HepG2 (cell line): ENCODE results near the gene RBM34. TPM values are rescaled to one million over a fixed set of nuclear protein-coding genes. Genes with fewer than 3 reads are reported as not detected.
A peak's percentile ranks its signal among the peaks of the same experiment; 100 is the strongest.
"Not testable (repeated sequence)": the region's sequence is repeated elsewhere in the genome, so short reads cannot be mapped to it uniquely, and the experiment has no call there.

Source experiments
- ATAC-seq: fragments of 200-7000 bp; cut with Tn5 transposase; 3 replicates; pipeline ENCODE4 v1.9.1; 2020; ENCODE audit warnings: mild to moderate bottlenecking, moderate library complexity
- BruUV-seq: library from RNA; stranded (reverse); fragments of 400-500 nt; replicated peaks from 2 replicates; lab custom pipeline; 2021; lab: Mats Ljungman, UMichigan
- CTCF ChIA-PET: fragments of 300-600 bp; formaldehyde crosslinking; extraction: SDS; loops from one replicate; lab custom pipeline; 2021; ENCODE audit warnings: low total read pairs, inconsistent platforms, low intra/inter-chr PET ratio; lab: Yijun Ruan, JAX
- POLR2A ChIA-PET: fragments of 350-600 bp; sonication (Branson Sonifier 250); formaldehyde crosslinking; loops from one replicate; lab custom pipeline; 2020; ENCODE audit warnings: antibody characterized with exemption, inconsistent platforms; lab: Yijun Ruan, JAX
- DNase-seq: peaks from one replicate; pipeline ENCODE4 v3.0.0-alpha.2; 2015; ENCODE audit warnings: low spot score
- FAIRE-seq: peaks from 3 replicates; lab custom pipeline; 2011; peaks lifted over from hg19 to GRCh38; lab: Jason Lieb, UNC
- H2AFZ ChIP-seq: one replicate; pipeline ENCODE4 v1.6.1; 2011; ENCODE audit warnings: low read length, inconsistent platforms
- H3K27ac ChIP-seq: fragments of 300-600 bp; 3 replicates; pipeline ENCODE4 v1.8.0; 2011; ENCODE audit warnings: mixed run types, mild to moderate bottlenecking, mixed read lengths, low read length, inconsistent platforms; ENCODE audit not compliant: insufficient read depth; ENCODE audit errors: extremely low read length
- H3K27me3 ChIP-seq, 2 experiments: fragments of 200-600 bp in 1 of 2; 2 replicates in 1 of 2; 3 replicates in 1 of 2; pipeline versions ENCODE4 v1.6.0 to v1.8.0; 2011; ENCODE audit warnings: low read length in 2 of 2, mild to moderate bottlenecking in 2 of 2, moderate library complexity in 2 of 2, inconsistent platforms in 1 of 2; ENCODE audit not compliant: insufficient read depth in 2 of 2, control insufficient read depth in 1 of 2
- H3K36me3 ChIP-seq, 2 experiments: fragments of 200-600 bp in 1 of 2; replicated peaks in 1 of 2; 2 replicates in 1 of 2; 3 replicates in 1 of 2; pipeline versions ENCODE4 v1.5.1 to v1.8.0; 2011; ENCODE audit warnings: low read length in 2 of 2, inconsistent platforms in 1 of 2; ENCODE audit not compliant: insufficient read depth in 2 of 2, control insufficient read depth in 1 of 2
- H3K4me1 ChIP-seq: 2 replicates; pipeline ENCODE4 v1.5.1; 2012; ENCODE audit warnings: low read length, inconsistent platforms; ENCODE audit not compliant: insufficient read depth
- H3K4me2 ChIP-seq: 2 replicates; pipeline ENCODE4 v1.6.0; 2011; ENCODE audit warnings: low read depth, low read length, inconsistent platforms
- H3K4me3 ChIP-seq, 3 experiments: fragments of 200-600 bp in 1 of 3; sonication (generic), shearing (Covaris generic) in 1 of 3; replicated peaks in 1 of 3; 2 replicates each; pipeline ENCODE4 v1.5.1; 2011 to 2016; ENCODE audit warnings: low read length in 3 of 3, inconsistent platforms in 2 of 3, low read depth in 2 of 3, mild to moderate bottlenecking in 2 of 3, control low read depth in 1 of 3, mixed read lengths in 1 of 3; ENCODE audit not compliant: insufficient read depth in 1 of 3
- H3K79me2 ChIP-seq: one replicate; pipeline ENCODE4 v1.6.1; 2011; ENCODE audit warnings: low read length, inconsistent platforms; ENCODE audit not compliant: insufficient read depth
- H3K9ac ChIP-seq: 2 replicates; pipeline ENCODE4 v1.6.0; 2011; ENCODE audit warnings: mild to moderate bottlenecking, low read depth, low read length, inconsistent platforms; ENCODE audit not compliant: insufficient read depth
- H3K9me3 ChIP-seq: 2 replicates; pipeline ENCODE4 v1.5.1; 2012; ENCODE audit warnings: mild to moderate bottlenecking, low read length
- H4K20me1 ChIP-seq: 2 replicates; pipeline ENCODE4 v1.6.0; 2011; ENCODE audit warnings: inconsistent platforms, mild to moderate bottlenecking, low read length, moderate library complexity; ENCODE audit not compliant: insufficient read depth
- CEBPG ChIP-seq: IDR thresholded peaks from 2 replicates; pipeline ENCODE4 v1.6.1; 2016
- CHD2 ChIP-seq: IDR thresholded peaks from 2 replicates; pipeline ENCODE4 v1.6.1; 2011; ENCODE audit warnings: low read depth, low read length, improper control_type of control experiment
- GATA4 ChIP-seq: sonication (generic); IDR thresholded peaks from 2 replicates; pipeline ENCODE4 v1.6.1; 2016; ENCODE audit warnings: antibody characterized with exemption, low read depth, borderline replicate concordance
- KDM5A ChIP-seq: fragments of 200-600 bp; sonication (generic); IDR thresholded peaks from 2 replicates; pipeline ENCODE4 v1.7.0; 2018; ENCODE audit warnings: antibody characterized with exemption, mild to moderate bottlenecking, low read length, borderline replicate concordance
- ZBTB38 ChIP-seq: sonication (generic); formaldehyde crosslinking; IDR thresholded peaks from 2 replicates; pipeline ENCODE4 v1.5.1; 2020; ENCODE audit warnings: mild to moderate bottlenecking, missing genetic modification reagents
- ZNF678 ChIP-seq: sonication (generic); formaldehyde crosslinking; IDR thresholded peaks from 2 replicates; pipeline ENCODE4 v1.4.0; 2020; ENCODE audit warnings: mild to moderate bottlenecking, missing genetic modification reagents
- ZSCAN31 ChIP-seq: sonication (generic); formaldehyde crosslinking; IDR thresholded peaks from 2 replicates; pipeline ENCODE4 v1.5.0; 2020; ENCODE audit warnings: low read depth, mild to moderate bottlenecking, missing genetic modification reagents
- WGBS: methylation state at CpG from one replicate; pipeline ENCODE4 v1.1.6; 2017; ENCODE audit warnings: low lambda C conversion rate; 5-methylcytosine and 5-hydroxymethylcytosine counted together
- in situ Hi-C: cut with HindIII; loops from 2 replicates; pipeline ENCODE4 v1.10.0; 2017; ENCODE audit warnings: low pct_unique_long_range_greater_than_20kb; ENCODE audit not compliant: extremely low pct_ligation_motif_present
- intact Hi-C: fragments of 100-400 bp; cut with micrococcal nuclease; formaldehyde crosslinking; loops from one replicate; pipeline ENCODE4 v1.10.0; 2022; ENCODE audit not compliant: unreplicated experiment
- polyA plus RNA-seq, 8 experiments: library from polyadenylated mRNA; depleted of rRNA in 3 of 8; stranded (reverse) in 7 of 8; unstranded in 1 of 8; fragments of >200 nt; fragmentation: Illumina TruSeq in 4 of 8; extraction: Trizol in 4 of 8; gene quantifications; 2 replicates each; pipeline versions ENCODE4 v1.2.1 to v1.2.3, GENCODE V29; 2011 to 2016; ENCODE audit warnings: low read depth in 4 of 8, missing spikeins in 1 of 8, mixed read lengths in 1 of 8; ENCODE audit not compliant: insufficient read depth in 1 of 8
- total RNA-seq, 5 experiments: library from RNA; depleted of rRNA; stranded (reverse); fragments of >200 nt; fragmentation: Illumina TruSeq; extraction: Trizol; gene quantifications; 2 replicates each; pipeline ENCODE4 v1.2.3, GENCODE V29; 2016; ENCODE audit warnings: low read depth in 1 of 5

RBM34 gene
- total and polyA plus RNA-seq, 2 of the 13 experiments (the other 11 are each of a cell fraction or from before 2014, with no cell fraction given), result 34.7 to 73.0 TPM

DNA sequence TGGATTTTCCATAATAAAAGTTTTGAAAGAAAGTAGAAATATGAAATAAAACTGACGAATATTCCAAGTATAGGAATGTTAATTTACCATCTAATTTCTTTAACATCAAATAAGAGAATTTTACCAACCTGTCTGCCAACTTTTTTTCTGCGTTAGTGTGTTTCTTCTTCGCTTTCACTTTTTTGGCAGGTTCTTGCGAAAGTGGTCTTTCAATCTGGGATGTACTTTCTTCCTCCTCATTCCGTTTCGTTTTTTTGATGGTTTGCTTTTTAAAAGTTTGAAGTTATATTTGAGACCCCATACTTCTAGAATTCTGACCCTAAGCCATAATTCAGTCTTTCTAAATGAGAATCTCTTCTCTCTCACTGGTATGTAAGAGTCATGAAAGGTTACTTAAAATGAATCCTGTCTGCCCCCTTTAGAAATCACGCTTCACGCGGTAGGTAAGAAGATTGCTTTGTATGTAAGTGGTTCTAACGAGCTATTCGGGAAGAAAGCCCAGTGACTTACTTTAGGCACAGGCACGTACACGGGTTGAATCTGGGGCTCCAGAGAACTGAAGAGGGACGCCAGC lies 580 bp downstream of the RBM34 start:
- intact Hi-C loops (loop anchor here (5.0 to 10.0 kb wide), 3 partner anchors 33 to 663 kb away; partner anchors contain the start of gene TOMM20), in situ Hi-C loops (no loop called here)
- H3K4me2 ChIP-seq, result peak overlapping the region; percentile 77
- no peak for FAIRE-seq
- CTCF ChIA-PET, result interaction anchor here (0.6 kb wide), 1 partner anchor 25 kb away, joined by 3 read pairs; no protein-coding TSS in a partner anchor
- BruUV-seq, result TSS peak; percentile 86
- peaks cover 41% of the 10 kb centered on the region for H3K79me2 ChIP-seq
- WGBS, result 4% methylated on average over 13 of the region's 14 CpGs
- no peaks in the 10 kb centered on the region; the same call in 1 of the 2 replicates for H4K20me1 ChIP-seq
- POLR2A ChIA-PET, result interaction anchor here (0.7 to 1.4 kb wide), 14 partner anchors 14 to 557 kb away, joined by 3 to 15 read pairs (median 3); partner anchors contain the start of gene TOMM20
- peaks cover 4 to 26% of the 10 kb centered on the region in 2 experiments; a peak in 3 of 5 replicates for H3K36me3 ChIP-seq
- peak overlapping the region; percentile 86 for H3K9ac ChIP-seq
- H2AFZ ChIP-seq, result peak overlapping the region; percentile 44
- TF ChIP-seq KDM5A, result peak; percentile 32; the same call in 1 of the 2 replicates
- TF ChIP-seq GATA4, result no peak
- peak; percentile 34; the same call in 1 of the 2 replicates for TF ChIP-seq CEBPG (CRISPR knock-in tag)
- TF ChIP-seq CHD2, result 0 out of 2 replicates have a peak, but pooled peaks have one; percentile 5
- no peak for TF ChIP-seq ZNF678 (CRISPR knock-in tag)
- TF ChIP-seq, all 625 proteins: peak for 3
- Histone ChIP-seq H3K9me3 (no peaks in the 10 kb centered on the region), H3K27me3 (no peaks in the 10 kb centered on the region), H3K4me3 (peak overlapping the region; percentile 75 to 91 (median 76)), H3K27ac (peak overlapping the region; percentile 85), H3K4me1 (peaks cover 54% of the 10 kb centered on the region)
- DNase-seq (peak; percentile 50), ATAC-seq (peak; percentile 16; the same call in 1 of the 3 replicates)

DNA sequence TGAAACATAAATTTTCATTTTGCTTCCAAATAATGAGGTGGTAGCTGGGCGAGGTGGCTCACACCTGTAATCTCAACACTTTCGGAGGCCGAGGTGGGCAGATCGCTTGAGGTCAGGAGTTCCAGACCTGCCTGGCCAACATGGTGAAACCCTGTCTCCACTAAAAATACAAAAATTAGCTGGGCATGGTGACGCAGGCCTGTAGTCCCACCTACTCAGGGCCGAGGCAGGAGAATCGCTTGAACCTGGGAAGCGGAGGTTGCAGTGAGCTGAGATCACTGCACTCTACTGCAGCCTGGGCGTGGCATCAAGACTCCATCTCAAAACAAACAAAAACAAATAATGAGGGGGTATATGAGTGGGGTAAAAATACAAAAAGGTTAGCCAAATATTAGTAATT lies 1.1 kb downstream of the RBM34 start:
- H3K27me3 ChIP-seq, H4K20me1 ChIP-seq, H2AFZ ChIP-seq, ATAC-seq, H3K9me3 ChIP-seq, FAIRE-seq, BruUV-seq, POLR2A ChIA-PET, DNase-seq, in situ Hi-C loops: not testable (repeated sequence)
- CTCF ChIA-PET, result interaction anchor here (0.6 kb wide), 1 partner anchor 26 kb away, joined by 3 read pairs; no protein-coding TSS in a partner anchor
- Histone ChIP-seq H3K27ac (peak overlapping the region; percentile 85), H3K4me3 (peak overlapping the region; percentile 75 to 91 (median 76)), H3K4me1 (peaks cover 54% of the 10 kb centered on the region), H3K36me3 (peaks cover 4 to 27% of the 10 kb centered on the region in 2 experiments; a peak in 3 of 5 replicates), H3K9ac (peak overlapping the region; percentile 86), H3K79me2 (peaks cover 41% of the 10 kb centered on the region), H3K4me2 (peak overlapping the region; percentile 77)
- TF ChIP-seq ZSCAN31 (CRISPR knock-in tag) (0 out of 2 replicates have a peak, but pooled peaks have one; percentile 27), ZBTB38 (CRISPR knock-in tag) (peak; percentile 97; the same call in 1 of the 2 replicates)
- intact Hi-C loops, result loop anchor here (5.0 to 10.0 kb wide), 3 partner anchors 33 to 663 kb away; partner anchors contain the start of gene TOMM20
- 80% methylated on average over 9 of the region's 9 CpGs for WGBS

DNA sequence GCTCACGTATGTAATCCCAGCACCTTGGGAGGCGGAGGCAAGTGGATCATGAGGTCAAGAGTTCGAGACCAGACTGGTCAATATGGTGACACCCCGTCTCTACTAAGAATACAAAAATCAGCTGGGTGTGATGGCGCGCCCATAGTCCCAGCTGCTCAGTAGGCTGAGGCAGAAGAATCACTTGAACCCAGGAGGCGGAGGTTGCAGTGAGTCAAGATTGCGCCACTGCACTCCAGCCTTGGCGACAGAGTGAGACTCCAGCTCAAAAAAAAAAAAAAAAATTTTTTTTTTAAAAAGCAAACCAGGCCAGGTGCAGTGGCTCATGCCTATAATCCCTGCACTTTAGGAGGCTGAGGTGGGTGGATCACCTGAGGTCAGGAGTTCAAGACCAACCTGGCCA lies 1.8 kb downstream of the RBM34 start:
- H3K27ac ChIP-seq, DNase-seq, intact Hi-C loops, CTCF ChIA-PET, H3K4me3 ChIP-seq, H3K27me3 ChIP-seq, FAIRE-seq, in situ Hi-C loops, H4K20me1 ChIP-seq, H3K9ac ChIP-seq, H2AFZ ChIP-seq, POLR2A ChIA-PET, ATAC-seq, BruUV-seq, H3K9me3 ChIP-seq: not testable (repeated sequence)
- peak overlapping the region; percentile 77; the same call in 1 of the 2 replicates for H3K4me2 ChIP-seq
- 98% methylated on average over 9 of the region's 9 CpGs for WGBS
- peaks cover 4 to 33% of the 10 kb centered on the region in 2 experiments; a peak in 3 of 5 replicates for H3K36me3 ChIP-seq
- peaks cover 41% of the 10 kb centered on the region for H3K79me2 ChIP-seq
- H3K4me1 ChIP-seq, result peaks cover 54% of the 10 kb centered on the region
